Osteoblast (primary cell): Measurements from ENCODE around the gene CFAP53. TPM values are rescaled to one million over a fixed set of nuclear protein-coding genes. Genes with fewer than 3 reads are reported as not detected.

ENCODE experiments used
- DNase-seq: peaks from one replicate; pipeline ENCODE4 v3.0.0; 2011; ENCODE audit warnings: low spot score, mixed read lengths; ENCODE audit not compliant: insufficient read length; ENCODE audit errors: missing footprints
- H2AFZ ChIP-seq: 2 replicates; pipeline ENCODE4 v1.6.0; 2011; ENCODE audit warnings: mild to moderate bottlenecking, low read length
- H3K27ac ChIP-seq: 2 replicates; pipeline ENCODE4 v1.5.1; 2011; ENCODE audit warnings: mild to moderate bottlenecking, low read depth, low read length, moderate library complexity
- H3K27me3 ChIP-seq: 2 replicates; pipeline ENCODE4 v1.6.0; 2012; ENCODE audit warnings: mild to moderate bottlenecking, control low read depth, inconsistent platforms, low read length, moderate library complexity; ENCODE audit not compliant: insufficient read depth
- H3K36me3 ChIP-seq: 2 replicates; pipeline ENCODE4 v1.5.1; 2011; ENCODE audit warnings: mild to moderate bottlenecking, low read length, control low read depth, moderate library complexity; ENCODE audit not compliant: insufficient read depth
- H3K4me1 ChIP-seq: 2 replicates; pipeline ENCODE4 v1.5.1; 2011; ENCODE audit warnings: mild to moderate bottlenecking, low read length, control low read depth, moderate library complexity; ENCODE audit not compliant: insufficient read depth
- H3K4me2 ChIP-seq: 2 replicates; pipeline ENCODE4 v1.6.0; 2011; ENCODE audit warnings: mild to moderate bottlenecking, low read length; ENCODE audit not compliant: insufficient read depth
- H3K4me3 ChIP-seq: fragments of 200-600 bp; sonication (generic); 3 replicates; pipeline ENCODE4 v1.5.1; 2012; ENCODE audit warnings: mild to moderate bottlenecking, low read length, inconsistent platforms; ENCODE audit not compliant: insufficient read depth
- H3K79me2 ChIP-seq: 2 replicates; pipeline ENCODE4 v1.6.0; 2012; ENCODE audit warnings: mild to moderate bottlenecking, low read length, control low read depth, inconsistent platforms; ENCODE audit not compliant: insufficient read depth
- H3K9me3 ChIP-seq: 2 replicates; pipeline ENCODE4 v1.5.1; 2011; ENCODE audit warnings: low read depth, low read length, control low read depth
- H4K20me1 ChIP-seq: 2 replicates; pipeline ENCODE4 v1.6.0; 2012; ENCODE audit warnings: mild to moderate bottlenecking, low read length, control low read depth; ENCODE audit not compliant: insufficient read depth
- CTCF ChIP-seq: IDR thresholded peaks from 2 replicates; pipeline ENCODE4 v1.5.1; 2011; ENCODE audit warnings: mild to moderate bottlenecking, low read depth, low read length, moderate library complexity; ENCODE audit errors: extremely low read depth
- total RNA-seq: library from RNA; depleted of rRNA; stranded (reverse); fragments of >200 nt; gene quantifications from 2 replicates; pipeline ENCODE4 v1.2.3, GENCODE V29; 2012

Gene CFAP53
- total RNA-seq, 1 donor: 0.36 TPM

GRCh38 chr18:50279752-50280151 is 13.5 kb upstream of the CFAP53 start:
- DNase-seq: no peak
- Histone ChIP-seq H3K4me2 (peak overlapping the region; percentile 93), H3K36me3 (peaks cover 47% of the 10 kb centered on the region), H3K4me1 (peaks cover 34% of the 10 kb centered on the region), H3K27me3 (no peaks in the 10 kb centered on the region), H2AFZ (no peak overlapping the region), H4K20me1 (peaks cover 22% of the 10 kb centered on the region), H3K27ac (peak overlapping the region; percentile 91), H3K79me2 (peaks cover 48% of the 10 kb centered on the region), H3K9me3 (no peaks in the 10 kb centered on the region), H3K4me3 (peak overlapping the region; percentile 100)
- TF ChIP-seq CTCF: no peak

GRCh38 chr18:50277942-50278341 is 11.6 kb upstream of the CFAP53 start:
- Histone ChIP-seq H3K4me3 (no peak overlapping the region), H3K36me3 (peaks cover 50% of the 10 kb centered on the region), H2AFZ (no peak overlapping the region), H3K4me1 (peaks cover 31% of the 10 kb centered on the region), H3K9me3 (no peaks in the 10 kb centered on the region), H3K27ac (peak overlapping the region; percentile 71), H4K20me1 (peaks cover 22% of the 10 kb centered on the region), H3K4me2 (peak overlapping the region; percentile 53), H3K27me3 (no peaks in the 10 kb centered on the region), H3K79me2 (peaks cover 48% of the 10 kb centered on the region)
- TF ChIP-seq CTCF: no peak
- DNase-seq: peak; percentile 95

GRCh38 chr18:50276452-50276851 is 10.2 kb upstream of the CFAP53 start:
- Histone ChIP-seq H3K79me2 (peaks cover 41% of the 10 kb centered on the region), H3K36me3 (peaks cover 59% of the 10 kb centered on the region)
- no peak for DNase-seq

GRCh38 chr18:50275503-50276036 is 9.3 kb upstream of the CFAP53 start:
- H3K36me3 ChIP-seq: peaks cover 67% of the 10 kb centered on the region

More at GRCh38 chr18:50276452-50276851, 10.2 kb upstream of the CFAP53 start:
- TF ChIP-seq CTCF: no peak
- H3K27ac ChIP-seq: no peak overlapping the region
- no peak overlapping the region for H3K4me3 ChIP-seq
- H3K27me3 ChIP-seq: no peaks in the 10 kb centered on the region
- peaks cover 22% of the 10 kb centered on the region for H4K20me1 ChIP-seq
- H3K4me2 ChIP-seq: no peak overlapping the region
- no peak overlapping the region for H2AFZ ChIP-seq
- H3K4me1 ChIP-seq: peaks cover 25% of the 10 kb centered on the region
- no peaks in the 10 kb centered on the region for H3K9me3 ChIP-seq

More at GRCh38 chr18:50275503-50276036, 9.3 kb upstream of the CFAP53 start:
- Histone ChIP-seq H4K20me1 (peaks cover 22% of the 10 kb centered on the region), H3K4me2 (no peak overlapping the region), H3K4me1 (peaks cover 25% of the 10 kb centered on the region), H3K4me3 (no peak overlapping the region), H3K9me3 (no peaks in the 10 kb centered on the region), H2AFZ (no peak overlapping the region), H3K79me2 (peaks cover 34% of the 10 kb centered on the region), H3K27ac (no peak overlapping the region), H3K27me3 (no peaks in the 10 kb centered on the region)
- no peak for DNase-seq
- no peak for TF ChIP-seq CTCF
